ENCODE data around the gene KCNAB1. TPM values are rescaled to one million over a fixed set of nuclear protein-coding genes. Genes with fewer than 3 reads are reported as not detected.
A peak's percentile ranks its signal among the peaks of the same experiment; 100 is the strongest.

KCNAB1 gene
- total RNA-seq, 1 experiment from 2014 or later = not detected

GRCh38 chr3:156554842-156555687 is 434.7 kb downstream of the KCNAB1 start, which contains the start of gene SSR3:
SSR3 (minus strand) TSS chr3:156555117; CDS start chr3:156555089, 28 bp downstream.
- no peaks in the 10 kb centered on the region for H3K9me2 ChIP-seq (ENCODE audit: insufficient read depth)
- peak within 1 kb of the TSS; percentile 63 for H3K27ac ChIP-seq (ENCODE audit: low read depth, low read length)
- H3K79me2 ChIP-seq (ENCODE audit: insufficient read depth, low read length) = peaks cover 48% of the 10 kb centered on the region
- no peaks in the 10 kb centered on the region for H4K20me1 ChIP-seq (ENCODE audit: insufficient read depth)
- BruUV-seq (replicated peaks) = no TSS peak
- peak within 1 kb of the TSS; percentile 96 for H2AFZ ChIP-seq (ENCODE audit: low read depth, low read length, poor library complexity, severe bottlenecking)
- H3K4me2 ChIP-seq (ENCODE audit: low read length) = peak within 1 kb of the TSS; percentile 88
- RAD21 ChIA-PET (ENCODE audit: low non-redundant PET in 1 of 2, low total read pairs in 2 of 2, uncharacterized antibody in 2 of 2, unreplicated experiment in 2 of 2) = no interaction called here
- peak within 1 kb of the TSS; percentile 91 for H3K9ac ChIP-seq (ENCODE audit: low read length)
- peaks cover 9 to 30% of the 10 kb centered on the region in 2 experiments for H3K36me3 ChIP-seq (ENCODE audit: control insufficient read depth in 1 of 2, insufficient read depth in 2 of 2, low read length in 2 of 2)
- H3K4me1 ChIP-seq (ENCODE audit: control insufficient read depth in 1 of 2, insufficient read depth in 2 of 2, low read length in 2 of 2) = peaks cover 3 to 22% of the 10 kb centered on the region in 2 experiments; a peak in 2 of 4 replicates
- intact Hi-C loops (cut with micrococcal nuclease) = loop anchor here (1.0 to 2.0 kb wide), 4 partner anchors 119 to 568 kb away; partner anchors contain the start of gene TIPARP
- no peaks in the 10 kb centered on the region for H3K9me3 ChIP-seq (ENCODE audit: control insufficient read depth in 1 of 2, insufficient read depth in 1 of 2, low read depth in 1 of 2, low read length in 2 of 2)
- DNase-seq (ENCODE audit: low read depth, low spot score) = peak; percentile 98
- CTCF ChIA-PET = interaction anchor here (0.8 to 1.6 kb wide), 4 partner anchors 12 to 527 kb away, joined by 3 to 5 read pairs (median 4); no protein-coding TSS in a partner anchor
- POLR2A ChIA-PET = interaction anchor here (0.6 to 2.1 kb wide), 10 partner anchors 8 to 605 kb away, joined by 3 to 11 read pairs (median 4); partner anchors contain the start of genes CCNL1 and TIPARP
- no peaks in the 10 kb centered on the region for H3K27me3 ChIP-seq (ENCODE audit: insufficient read depth, low read length)
- ATAC-seq = peak; percentile 99
- peak within 1 kb of the TSS; percentile 77 to 95 for H3K4me3 ChIP-seq (replicated peaks in 1 of 2; ENCODE audit: low read depth in 1 of 2, low read length in 2 of 2)
- TF ChIP-seq EZH2 (IDR thresholded peaks at IDR 0.05) (no peak), ZNF274 (IDR thresholded peaks at IDR 0.05; ENCODE audit: low read depth, low read length) (no peak), SP1 (IDR thresholded peaks at IDR 0.05; ENCODE audit: low read depth) (peak; percentile 98), TCF7L2 (IDR thresholded peaks at IDR 0.05; ENCODE audit: borderline replicate concordance, extremely low read depth, insufficient read depth, insufficient read length) (peak; percentile 53), SRF (IDR thresholded peaks at IDR 0.05; ENCODE audit: low read depth) (no peak), ATF3 (IDR thresholded peaks at IDR 0.05) (no peak), MAX (IDR thresholded peaks at IDR 0.05) (peak; percentile 41), EGR1 (IDR thresholded peaks at IDR 0.05; ENCODE audit: low read depth) (peak; percentile 98), SIN3A (IDR thresholded peaks at IDR 0.05; ENCODE audit: low read depth) (peak; percentile 81; the same call in 1 of the 2 replicates), CBX3 (IDR thresholded peaks at IDR 0.05; ENCODE audit: low read depth) (0 out of 2 replicates have a peak, but pooled peaks have one; percentile 31), ZFX (IDR thresholded peaks at IDR 0.05) (peak; percentile 49; the same call in 1 of the 2 replicates), JUND (IDR thresholded peaks at IDR 0.05) (no peak), FOSL1 (IDR thresholded peaks at IDR 0.05; ENCODE audit: low read depth) (no peak), ELF1 (IDR thresholded peaks at IDR 0.05; ENCODE audit: borderline replicate concordance, low read depth) (peak; percentile 100), CEBPB (IDR thresholded peaks at IDR 0.05; ENCODE audit: low read depth) (no peak), POLR2A (IDR thresholded peaks at IDR 0.05; ENCODE audit: borderline replicate concordance, extremely low read depth, insufficient read depth, insufficient read length) (peak; percentile 75)
- TF ChIP-seq, protein P1, sequence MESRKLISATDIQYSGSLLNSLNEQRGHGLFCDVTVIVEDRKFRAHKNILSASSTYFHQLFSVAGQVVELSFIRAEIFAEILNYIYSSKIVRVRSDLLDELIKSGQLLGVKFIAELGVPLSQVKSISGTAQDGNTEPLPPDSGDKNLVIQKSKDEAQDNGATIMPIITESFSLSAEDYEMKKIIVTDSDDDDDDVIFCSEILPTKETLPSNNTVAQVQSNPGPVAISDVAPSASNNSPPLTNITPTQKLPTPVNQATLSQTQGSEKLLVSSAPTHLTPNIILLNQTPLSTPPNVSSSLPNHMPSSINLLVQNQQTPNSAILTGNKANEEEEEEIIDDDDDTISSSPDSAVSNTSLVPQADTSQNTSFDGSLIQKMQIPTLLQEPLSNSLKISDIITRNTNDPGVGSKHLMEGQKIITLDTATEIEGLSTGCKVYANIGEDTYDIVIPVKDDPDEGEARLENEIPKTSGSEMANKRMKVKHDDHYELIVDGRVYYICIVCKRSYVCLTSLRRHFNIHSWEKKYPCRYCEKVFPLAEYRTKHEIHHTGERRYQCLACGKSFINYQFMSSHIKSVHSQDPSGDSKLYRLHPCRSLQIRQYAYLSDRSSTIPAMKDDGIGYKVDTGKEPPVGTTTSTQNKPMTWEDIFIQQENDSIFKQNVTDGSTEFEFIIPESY (IDR thresholded peaks at IDR 0.05; ENCODE audit: extremely low read depth, insufficient replicate concordance, low read length) = no peak
- TF ChIP-seq, protein P2, sequence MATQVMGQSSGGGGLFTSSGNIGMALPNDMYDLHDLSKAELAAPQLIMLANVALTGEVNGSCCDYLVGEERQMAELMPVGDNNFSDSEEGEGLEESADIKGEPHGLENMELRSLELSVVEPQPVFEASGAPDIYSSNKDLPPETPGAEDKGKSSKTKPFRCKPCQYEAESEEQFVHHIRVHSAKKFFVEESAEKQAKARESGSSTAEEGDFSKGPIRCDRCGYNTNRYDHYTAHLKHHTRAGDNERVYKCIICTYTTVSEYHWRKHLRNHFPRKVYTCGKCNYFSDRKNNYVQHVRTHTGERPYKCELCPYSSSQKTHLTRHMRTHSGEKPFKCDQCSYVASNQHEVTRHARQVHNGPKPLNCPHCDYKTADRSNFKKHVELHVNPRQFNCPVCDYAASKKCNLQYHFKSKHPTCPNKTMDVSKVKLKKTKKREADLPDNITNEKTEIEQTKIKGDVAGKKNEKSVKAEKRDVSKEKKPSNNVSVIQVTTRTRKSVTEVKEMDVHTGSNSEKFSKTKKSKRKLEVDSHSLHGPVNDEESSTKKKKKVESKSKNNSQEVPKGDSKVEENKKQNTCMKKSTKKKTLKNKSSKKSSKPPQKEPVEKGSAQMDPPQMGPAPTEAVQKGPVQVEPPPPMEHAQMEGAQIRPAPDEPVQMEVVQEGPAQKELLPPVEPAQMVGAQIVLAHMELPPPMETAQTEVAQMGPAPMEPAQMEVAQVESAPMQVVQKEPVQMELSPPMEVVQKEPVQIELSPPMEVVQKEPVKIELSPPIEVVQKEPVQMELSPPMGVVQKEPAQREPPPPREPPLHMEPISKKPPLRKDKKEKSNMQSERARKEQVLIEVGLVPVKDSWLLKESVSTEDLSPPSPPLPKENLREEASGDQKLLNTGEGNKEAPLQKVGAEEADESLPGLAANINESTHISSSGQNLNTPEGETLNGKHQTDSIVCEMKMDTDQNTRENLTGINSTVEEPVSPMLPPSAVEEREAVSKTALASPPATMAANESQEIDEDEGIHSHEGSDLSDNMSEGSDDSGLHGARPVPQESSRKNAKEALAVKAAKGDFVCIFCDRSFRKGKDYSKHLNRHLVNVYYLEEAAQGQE (IDR thresholded peaks at IDR 0.05; ENCODE audit: low read depth) = no peak
- TF ChIP-seq, protein P3, sequence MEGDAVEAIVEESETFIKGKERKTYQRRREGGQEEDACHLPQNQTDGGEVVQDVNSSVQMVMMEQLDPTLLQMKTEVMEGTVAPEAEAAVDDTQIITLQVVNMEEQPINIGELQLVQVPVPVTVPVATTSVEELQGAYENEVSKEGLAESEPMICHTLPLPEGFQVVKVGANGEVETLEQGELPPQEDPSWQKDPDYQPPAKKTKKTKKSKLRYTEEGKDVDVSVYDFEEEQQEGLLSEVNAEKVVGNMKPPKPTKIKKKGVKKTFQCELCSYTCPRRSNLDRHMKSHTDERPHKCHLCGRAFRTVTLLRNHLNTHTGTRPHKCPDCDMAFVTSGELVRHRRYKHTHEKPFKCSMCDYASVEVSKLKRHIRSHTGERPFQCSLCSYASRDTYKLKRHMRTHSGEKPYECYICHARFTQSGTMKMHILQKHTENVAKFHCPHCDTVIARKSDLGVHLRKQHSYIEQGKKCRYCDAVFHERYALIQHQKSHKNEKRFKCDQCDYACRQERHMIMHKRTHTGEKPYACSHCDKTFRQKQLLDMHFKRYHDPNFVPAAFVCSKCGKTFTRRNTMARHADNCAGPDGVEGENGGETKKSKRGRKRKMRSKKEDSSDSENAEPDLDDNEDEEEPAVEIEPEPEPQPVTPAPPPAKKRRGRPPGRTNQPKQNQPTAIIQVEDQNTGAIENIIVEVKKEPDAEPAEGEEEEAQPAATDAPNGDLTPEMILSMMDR (IDR thresholded peaks at IDR 0.05 in 2 of 3, conservative IDR thresholded peaks at IDR 0.05 in 1 of 3; ENCODE audit: borderline replicate concordance in 1 of 3, insufficient read depth in 1 of 3, low read depth in 2 of 3, low read length in 2 of 3) = no peak

All from HCT116 (cell line).